Karpas-422 (cell line): Measurements from ENCODE around the gene PKMYT1. TPM values are rescaled to one million over a fixed set of nuclear protein-coding genes. Genes with fewer than 3 reads are reported as not detected.
"Not testable (repeated sequence)": the region's sequence is repeated elsewhere in the genome, so short reads cannot be mapped to it uniquely, and the experiment has no call there.

Experiments used
- DNase-seq: peaks from one replicate; pipeline ENCODE4 v3.0.0-alpha.2; 2015
- H2AFZ ChIP-seq: fragments of 200-600 bp; sonication (generic); 2 replicates; pipeline ENCODE4 v1.6.1; 2014; ENCODE audit warnings: antibody characterized with exemption, low read length, mixed read lengths
- H3K27ac ChIP-seq: fragments of 200-600 bp; sonication (generic); 2 replicates; pipeline ENCODE4 v1.5.1; 2014; ENCODE audit warnings: mild to moderate bottlenecking, low read length, moderate library complexity
- H3K27me3 ChIP-seq: fragments of 200-600 bp; sonication (generic); 2 replicates; pipeline ENCODE4 v1.6.1; 2014; ENCODE audit warnings: low read length, mixed read lengths
- H3K36me3 ChIP-seq: fragments of 200-600 bp; sonication (generic); 2 replicates; pipeline ENCODE4 v1.6.1; 2014; ENCODE audit warnings: low read length, mixed read lengths; ENCODE audit not compliant: insufficient read depth
- H3K4me1 ChIP-seq: fragments of 200-600 bp; sonication (generic); 2 replicates; pipeline ENCODE4 v1.6.1; 2014; ENCODE audit warnings: mild to moderate bottlenecking, low read length, mixed read lengths
- H3K4me2 ChIP-seq: fragments of 200-600 bp; sonication (generic); 2 replicates; pipeline ENCODE4 v1.6.1; 2014; ENCODE audit warnings: low read length, low read depth, mild to moderate bottlenecking; ENCODE audit not compliant: poor library complexity, severe bottlenecking
- H3K4me3 ChIP-seq: fragments of 200-600 bp; sonication (generic); 2 replicates; pipeline ENCODE4 v1.5.1; 2014; ENCODE audit warnings: mild to moderate bottlenecking, antibody characterized with exemption, low read length, mixed read lengths
- H3K79me2 ChIP-seq: fragments of 200-600 bp; sonication (generic); 2 replicates; pipeline ENCODE4 v1.6.1; 2014; ENCODE audit warnings: mild to moderate bottlenecking, low read length, mixed read lengths
- H3K9ac ChIP-seq: fragments of 200-600 bp; sonication (generic); 2 replicates; pipeline ENCODE4 v1.6.0; 2014; ENCODE audit warnings: low read length
- H3K9me2 ChIP-seq: fragments of 200-600 bp; sonication (generic), shearing (Covaris generic); replicated peaks from 2 replicates; pipeline ENCODE4 v1.6.0; 2014; ENCODE audit warnings: mild to moderate bottlenecking, low read length, moderate library complexity; ENCODE audit not compliant: insufficient read depth
- H3K9me3 ChIP-seq: fragments of 300-700, 200-600 bp; sonication (generic); 2 replicates; pipeline ENCODE4 v1.6.1; 2014; ENCODE audit warnings: low read length, mixed read lengths
- H4K20me1 ChIP-seq: fragments of 200-600 bp; sonication (generic); 2 replicates; pipeline ENCODE4 v1.6.1; 2014; ENCODE audit warnings: mild to moderate bottlenecking, antibody characterized with exemption, low read length, low read depth; ENCODE audit not compliant: insufficient read depth
- total RNA-seq: library from RNA; depleted of rRNA; stranded (reverse); fragments of >200 nt; shearing (Covaris generic); gene quantifications from 2 replicates; pipeline ENCODE4 v1.2.3, GENCODE V29; 2014; ENCODE audit warnings: low replicate concordance

PKMYT1 gene
- total RNA-seq, 1 experiment from 2014 or later = 17.6 TPM

DNA sequence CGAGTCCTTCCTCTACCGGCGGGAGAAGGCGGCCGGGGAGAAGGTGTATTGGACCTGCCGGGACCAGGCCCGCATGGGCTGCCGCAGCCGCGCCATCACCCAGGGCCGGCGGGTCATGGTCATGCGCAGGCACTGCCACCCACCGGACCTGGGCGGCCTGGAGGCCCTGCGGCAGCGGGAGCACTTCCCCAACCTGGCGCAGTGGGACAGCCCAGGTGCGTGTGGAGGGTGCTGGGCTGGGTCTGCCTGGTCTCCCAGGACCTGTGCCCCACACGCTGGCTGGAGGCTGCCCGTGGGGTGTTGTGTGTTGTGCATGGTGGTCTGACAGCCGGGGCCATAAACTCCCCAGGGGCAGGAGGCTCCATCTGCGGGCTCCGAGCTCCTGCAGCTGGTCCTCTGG lies 43.1 kb downstream of the PKMYT1 start:
- Histone ChIP-seq H3K36me3 (peaks cover 8% of the 10 kb centered on the region; the same call in 1 of the 2 replicates), H4K20me1 (no peaks in the 10 kb centered on the region), H3K27me3 (no peaks in the 10 kb centered on the region), H3K4me3 (no peak overlapping the region), H3K4me2 (no peak overlapping the region), H2AFZ (no peak overlapping the region), H3K79me2 (no peaks in the 10 kb centered on the region), H3K9ac (no peak overlapping the region), H3K9me2 (no peaks in the 10 kb centered on the region), H3K9me3 (no peaks in the 10 kb centered on the region), H3K27ac (no peak overlapping the region), H3K4me1 (no peaks in the 10 kb centered on the region)
- DNase-seq = no peak

DNA sequence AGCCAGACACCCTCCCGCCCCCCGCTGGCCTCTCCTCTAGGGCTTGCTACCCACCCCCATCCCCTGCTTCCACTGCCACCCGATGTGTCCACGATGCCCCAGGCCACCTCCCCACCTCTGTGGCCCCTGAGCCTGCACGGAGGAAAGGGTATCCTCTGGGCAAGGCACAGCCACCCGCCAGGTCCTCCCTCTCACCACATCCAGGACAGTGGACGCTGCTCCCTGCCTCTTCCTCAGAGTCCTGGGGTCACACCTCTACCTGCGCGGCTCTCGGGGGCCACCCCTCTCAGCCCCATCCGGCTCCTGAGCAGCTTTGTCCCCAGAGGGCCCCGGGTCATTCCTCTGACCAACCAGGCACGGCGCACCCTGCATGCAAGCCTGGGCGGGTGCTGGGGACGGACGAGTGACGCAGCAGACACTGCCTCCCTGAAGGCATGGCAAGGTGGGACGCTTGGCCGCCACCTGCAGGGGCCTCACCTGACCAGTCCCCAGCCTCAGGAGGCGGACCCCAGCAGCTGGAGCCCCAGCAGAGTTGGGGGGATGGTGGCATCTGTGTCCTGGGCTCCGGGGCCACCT lies 43.7 kb downstream of the PKMYT1 start:
- Histone ChIP-seq H3K36me3 (peaks cover 8% of the 10 kb centered on the region; the same call in 1 of the 2 replicates), H3K4me3 (no peak overlapping the region), H3K9ac (no peak overlapping the region), H2AFZ (no peak overlapping the region), H3K9me3 (no peaks in the 10 kb centered on the region), H3K9me2 (no peaks in the 10 kb centered on the region), H4K20me1 (no peaks in the 10 kb centered on the region), H3K27ac (no peak overlapping the region), H3K4me2 (no peak overlapping the region), H3K4me1 (no peaks in the 10 kb centered on the region), H3K79me2 (no peaks in the 10 kb centered on the region), H3K27me3 (no peaks in the 10 kb centered on the region)
- no peak for DNase-seq

DNA sequence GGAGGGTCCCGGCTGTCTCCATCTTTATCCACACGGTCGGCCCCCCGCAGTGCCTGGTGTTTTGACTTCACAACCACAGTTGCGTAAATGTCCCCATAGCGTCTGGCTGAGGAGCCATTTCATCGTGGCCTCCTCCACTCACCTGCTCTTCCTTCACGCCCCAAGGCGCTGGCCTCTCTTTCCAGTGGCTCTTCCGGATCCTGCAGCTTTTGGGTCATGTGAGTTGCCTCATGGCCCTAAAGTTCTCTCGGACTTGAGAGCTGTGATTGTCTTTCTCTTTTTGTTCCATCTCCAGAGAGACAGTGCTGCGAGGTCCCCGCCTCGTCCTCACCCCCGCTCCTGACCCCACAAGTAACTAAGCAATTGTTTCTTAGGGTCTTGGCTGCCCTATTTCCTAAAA lies 45.8 kb downstream of the PKMYT1 start:
- no peaks in the 10 kb centered on the region for H3K36me3 ChIP-seq
- no peaks in the 10 kb centered on the region for H3K9me3 ChIP-seq
- H3K79me2 ChIP-seq = no peaks in the 10 kb centered on the region
- no peaks in the 10 kb centered on the region for H3K9me2 ChIP-seq
- no peak overlapping the region for H3K4me2 ChIP-seq
- H2AFZ ChIP-seq = no peak overlapping the region
- no peak for DNase-seq
- H3K4me1 ChIP-seq = no peaks in the 10 kb centered on the region
- no peak overlapping the region for H3K9ac ChIP-seq
- H3K4me3 ChIP-seq = no peak overlapping the region
- no peaks in the 10 kb centered on the region for H4K20me1 ChIP-seq
- H3K27me3 ChIP-seq = no peaks in the 10 kb centered on the region
- H3K27ac ChIP-seq = no peak overlapping the region

DNA sequence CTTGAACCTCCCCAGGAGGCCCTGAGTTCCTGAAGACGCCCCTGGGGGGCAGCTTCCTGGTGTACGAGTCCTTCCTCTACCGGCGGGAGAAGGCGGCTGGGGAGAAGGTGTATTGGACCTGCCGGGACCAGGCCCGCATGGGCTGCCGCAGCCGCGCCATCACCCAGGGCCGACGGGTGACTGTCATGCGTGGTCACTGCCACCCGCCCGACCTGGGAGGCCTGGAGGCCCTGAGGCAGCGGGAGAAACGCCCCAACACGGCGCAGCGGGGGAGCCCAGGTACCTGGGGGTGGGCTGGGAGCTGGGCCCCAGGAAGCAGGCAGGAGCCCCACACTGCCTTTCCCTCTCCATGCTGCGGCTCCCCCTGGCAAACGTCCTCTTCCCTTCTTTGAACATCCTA lies 46.5 kb downstream of the PKMYT1 start:
- H2AFZ ChIP-seq = no peak overlapping the region
- H3K4me1 ChIP-seq = no peaks in the 10 kb centered on the region
- no peak for DNase-seq
- H3K9ac ChIP-seq = no peak overlapping the region
- no peak overlapping the region for H3K4me2 ChIP-seq
- no peaks in the 10 kb centered on the region for H3K79me2 ChIP-seq
- no peaks in the 10 kb centered on the region for H3K9me2 ChIP-seq
- no peak overlapping the region for H3K4me3 ChIP-seq
- H3K9me3 ChIP-seq = no peaks in the 10 kb centered on the region
- no peak overlapping the region for H3K27ac ChIP-seq
- H3K27me3 ChIP-seq = no peaks in the 10 kb centered on the region
- H3K36me3 ChIP-seq = no peaks in the 10 kb centered on the region
- no peaks in the 10 kb centered on the region for H4K20me1 ChIP-seq

DNA sequence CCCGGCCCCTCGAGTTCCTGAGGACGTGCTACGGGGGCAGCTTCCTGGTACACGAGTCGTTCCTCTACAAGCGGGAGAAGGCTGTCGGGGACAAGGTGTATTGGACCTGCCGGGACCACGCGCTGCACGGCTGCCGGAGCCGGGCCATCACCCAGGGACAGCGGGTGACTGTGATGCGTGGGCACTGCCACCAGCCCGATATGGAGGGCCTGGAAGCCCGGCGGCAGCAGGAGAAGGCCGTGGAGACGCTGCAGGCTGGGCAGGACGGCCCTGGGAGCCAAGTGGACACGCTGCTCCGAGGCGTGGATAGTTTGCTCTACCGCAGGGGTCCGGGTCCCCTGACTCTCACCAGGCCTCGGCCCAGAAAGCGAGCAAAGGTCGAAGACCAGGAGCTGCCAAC lies 47.1 kb downstream of the PKMYT1 start:
- H3K4me1 ChIP-seq = no peaks in the 10 kb centered on the region
- H3K4me2 ChIP-seq = no peak overlapping the region
- no peaks in the 10 kb centered on the region for H3K36me3 ChIP-seq
- H3K4me3 ChIP-seq = no peak overlapping the region
- H4K20me1 ChIP-seq = no peaks in the 10 kb centered on the region
- no peak overlapping the region for H3K27ac ChIP-seq
- no peaks in the 10 kb centered on the region for H3K79me2 ChIP-seq
- no peaks in the 10 kb centered on the region for H3K27me3 ChIP-seq
- H3K9me2 ChIP-seq = no peaks in the 10 kb centered on the region
- no peak overlapping the region for H3K9ac ChIP-seq
- H2AFZ ChIP-seq = no peak overlapping the region
- no peaks in the 10 kb centered on the region for H3K9me3 ChIP-seq
- DNase-seq = no peak

DNA sequence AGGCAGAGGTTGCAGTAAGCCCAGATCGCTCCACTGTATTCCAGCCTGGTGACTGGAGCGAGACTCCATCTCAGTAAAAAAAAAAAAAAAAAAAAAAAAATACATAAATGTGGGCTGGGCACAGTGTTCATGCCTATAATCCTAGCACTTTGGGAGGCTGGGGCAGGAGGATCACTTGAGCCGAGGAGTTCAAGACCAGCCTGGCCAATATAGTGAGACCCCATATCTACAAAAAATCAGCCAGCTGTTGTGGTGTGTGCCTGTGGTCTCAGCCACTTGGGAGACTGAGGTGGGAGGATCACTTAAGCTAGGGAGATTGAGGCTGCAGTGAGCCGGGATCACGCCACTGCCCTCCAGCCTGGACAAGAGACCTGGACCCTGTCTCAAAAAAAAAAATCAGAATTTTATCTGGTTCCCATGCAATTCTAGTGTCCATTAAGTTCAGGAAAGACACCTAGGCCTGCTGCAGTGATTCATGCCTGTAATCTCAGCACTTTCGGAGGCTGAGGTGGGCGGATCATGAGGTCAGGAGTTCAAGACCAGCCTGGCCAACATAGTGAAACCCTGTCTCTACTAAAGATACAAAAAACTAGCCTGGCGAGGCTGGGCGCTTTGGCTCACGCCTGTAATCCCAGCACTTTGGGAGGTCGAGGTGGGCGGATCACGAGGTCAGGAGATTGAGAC lies 48.9 kb downstream of the PKMYT1 start:
- not testable (repeated sequence) for H3K4me2 ChIP-seq, H3K9me2 ChIP-seq, H3K4me1 ChIP-seq, H2AFZ ChIP-seq, H3K9ac ChIP-seq, H3K9me3 ChIP-seq, H4K20me1 ChIP-seq, H3K4me3 ChIP-seq, H3K27ac ChIP-seq, DNase-seq, H3K36me3 ChIP-seq, H3K79me2 ChIP-seq, H3K27me3 ChIP-seq

DNA sequence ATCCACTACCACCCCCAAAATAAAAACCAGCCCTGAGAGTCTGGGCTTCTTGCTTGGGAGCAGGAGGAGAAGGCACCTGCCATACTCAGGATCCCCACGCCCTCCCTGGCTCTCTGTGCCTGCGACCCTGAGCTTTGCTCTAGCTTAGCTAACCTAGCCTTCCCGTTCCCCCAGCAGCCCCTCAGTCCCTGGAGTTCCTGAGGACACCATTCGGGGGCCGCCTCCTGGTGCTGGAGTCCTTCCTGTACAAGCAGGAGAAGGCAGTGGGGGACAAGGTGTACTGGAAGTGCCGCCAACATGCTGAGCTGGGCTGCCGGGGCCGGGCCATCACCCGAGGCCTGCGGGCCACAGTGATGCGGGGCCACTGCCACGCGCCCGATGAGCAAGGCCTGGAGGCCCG lies 50.0 kb downstream of the PKMYT1 start:
- Histone ChIP-seq H3K9me2 (no peaks in the 10 kb centered on the region), H3K4me2 (no peak overlapping the region), H3K27ac (no peak overlapping the region), H3K4me1 (peaks cover 10% of the 10 kb centered on the region), H3K9me3 (no peaks in the 10 kb centered on the region), H3K36me3 (no peaks in the 10 kb centered on the region), H3K9ac (no peak overlapping the region), H3K4me3 (no peak overlapping the region), H2AFZ (no peak overlapping the region), H3K27me3 (no peaks in the 10 kb centered on the region), H4K20me1 (no peaks in the 10 kb centered on the region), H3K79me2 (no peaks in the 10 kb centered on the region)
- no peak for DNase-seq

DNA sequence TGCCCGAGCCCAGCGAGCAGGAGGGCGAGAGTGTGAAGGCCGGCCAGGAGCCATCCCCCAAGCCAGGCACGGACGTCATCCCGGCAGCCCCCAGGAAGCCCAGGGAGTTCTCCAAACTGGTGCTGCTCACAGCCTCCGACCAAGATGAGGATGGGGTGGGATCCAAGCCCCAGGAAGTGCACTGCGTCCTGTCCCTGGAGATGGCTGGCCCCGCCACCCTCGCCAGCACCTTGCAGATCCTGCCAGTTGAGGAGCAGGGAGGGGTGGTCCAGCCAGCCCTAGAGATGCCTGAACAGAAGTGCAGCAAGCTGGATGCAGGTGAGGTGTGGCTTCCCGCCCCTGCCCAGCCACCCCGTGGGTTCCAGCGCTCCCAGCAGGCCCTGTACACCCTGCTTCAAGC lies 50.6 kb downstream of the PKMYT1 start:
- no peaks in the 10 kb centered on the region for H3K27me3 ChIP-seq
- no peak overlapping the region for H3K4me3 ChIP-seq
- no peak overlapping the region for H3K27ac ChIP-seq
- no peaks in the 10 kb centered on the region for H3K9me3 ChIP-seq
- no peaks in the 10 kb centered on the region for H3K79me2 ChIP-seq
- H4K20me1 ChIP-seq = no peaks in the 10 kb centered on the region
- H3K36me3 ChIP-seq = no peaks in the 10 kb centered on the region
- no peak for DNase-seq
- H2AFZ ChIP-seq = no peak overlapping the region
- H3K9me2 ChIP-seq = no peaks in the 10 kb centered on the region
- H3K4me2 ChIP-seq = no peak overlapping the region
- H3K4me1 ChIP-seq = peaks cover 10% of the 10 kb centered on the region
- no peak overlapping the region for H3K9ac ChIP-seq
